HG03097 (cell line): ENCODE data around the gene DOCK6.

ENCODE experiments used
- ATAC-seq: cut with Tn5 transposase; IDR thresholded peaks from one replicate; pipeline ENCODE4 v1.9.1; 2021; ENCODE audit not compliant: unreplicated experiment, low FRiP score

DOCK6 gene

GRCh38 chr19:11247934-11248333 lies 14.4 kb downstream of the DOCK6 start:
- ATAC-seq, result no peak

- ATAC-seq, result no peak
These were observed 14.9 kb downstream of the DOCK6 start for GRCh38 chr19:11247391-11247790.

- ATAC-seq, result no peak
These were observed 15.4 kb downstream of the DOCK6 start for GRCh38 chr19:11246941-11247340.

GRCh38 chr19:11244846-11245589 lies 17.3 kb downstream of the DOCK6 start:
- ATAC-seq, result no peak

- no peak for ATAC-seq
These were observed 18.5 kb downstream of the DOCK6 start for GRCh38 chr19:11243798-11244169.

GRCh38 chr19:11242864-11243797 lies 19.2 kb downstream of the DOCK6 start:
- no peak for ATAC-seq

- ATAC-seq, result no peak
These were observed 20.3 kb downstream of the DOCK6 start for GRCh38 chr19:11242025-11242424.

GRCh38 chr19:11240008-11240444 lies 22.3 kb downstream of the DOCK6 start:
- no peak for ATAC-seq

GRCh38 chr19:11239377-11240000 lies 22.8 kb downstream of the DOCK6 start, which contains the start of gene ANGPTL8:
Gene ANGPTL8, plus strand, starts transcription at chr19:11239619. Its CDS starts 19 bp downstream, at chr19:11239638.
- ATAC-seq, result no peak

GRCh38 chr19:11238781-11239376 lies 23.4 kb downstream of the DOCK6 start:
- ATAC-seq, result no peak

GRCh38 chr19:11238041-11238440 lies 24.3 kb downstream of the DOCK6 start:
- no peak for ATAC-seq

- ATAC-seq, result no peak
These were observed 25.0 kb downstream of the DOCK6 start for GRCh38 chr19:11237321-11237720.

- ATAC-seq, result no peak
These were observed 25.7 kb downstream of the DOCK6 start for GRCh38 chr19:11236324-11237301.

GRCh38 chr19:11234486-11235075 lies 27.7 kb downstream of the DOCK6 start:
- no peak for ATAC-seq

- no peak for ATAC-seq
These were observed 29.3 kb downstream of the DOCK6 start for GRCh38 chr19:11233073-11233472.

GRCh38 chr19:11232555-11232954 lies 29.8 kb downstream of the DOCK6 start:
- no peak for ATAC-seq

GRCh38 chr19:11230621-11231386 lies 31.5 kb downstream of the DOCK6 start:
- ATAC-seq, result no peak

GRCh38 chr19:11227195-11227886 lies 35.0 kb downstream of the DOCK6 start:
- no peak for ATAC-seq
